VCaP (cell line): ENCODE data around the gene PDIA5.

Source experiments
- H3K27ac ChIP-seq: fragments of 450-650 bp; 2 replicates; pipeline ENCODE4 v1.5.1; 2017
- TF ChIP-seq, protein P1 (sequence below): fragments of 450-650 bp; conservative IDR thresholded peaks from 2 replicates; pipeline ENCODE4 v1.5.1; 2017; ENCODE audit warnings: mild to moderate bottlenecking, moderate library complexity

PDIA5 gene

DNA sequence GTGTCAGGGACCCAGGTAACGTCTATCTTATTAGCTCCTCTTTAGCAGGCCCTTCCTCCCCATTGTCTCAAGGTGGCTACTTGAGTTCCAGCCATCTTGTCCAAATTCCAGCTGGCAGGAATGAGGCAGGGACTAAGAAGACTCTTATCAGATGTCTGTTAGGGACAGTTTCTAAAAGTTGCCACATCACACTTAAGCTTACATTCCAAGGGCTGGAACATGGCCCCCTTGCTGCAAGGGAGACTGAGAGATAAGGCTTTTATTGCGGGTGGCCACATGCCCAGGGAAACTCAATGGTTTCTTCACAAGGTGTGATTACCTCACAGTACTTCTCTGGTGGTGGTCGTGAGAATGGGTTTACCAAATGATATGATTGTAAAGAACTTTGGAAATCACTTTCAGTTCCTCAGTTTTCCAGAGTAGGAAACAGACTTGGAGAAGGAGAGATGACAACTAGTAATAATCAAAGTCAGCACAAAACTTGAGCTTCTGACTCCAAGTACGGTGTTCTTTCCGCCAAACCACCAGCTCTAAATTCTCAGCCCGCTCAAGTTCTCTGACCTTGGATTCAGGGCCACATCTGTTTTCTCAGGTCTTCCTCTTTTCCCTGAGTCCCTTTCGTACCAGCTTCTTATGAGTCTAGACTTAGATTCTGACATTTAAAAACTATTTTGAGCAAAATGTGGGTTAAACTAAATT is 14.2 kb downstream of the PDIA5 start:
- TF ChIP-seq, protein P1, sequence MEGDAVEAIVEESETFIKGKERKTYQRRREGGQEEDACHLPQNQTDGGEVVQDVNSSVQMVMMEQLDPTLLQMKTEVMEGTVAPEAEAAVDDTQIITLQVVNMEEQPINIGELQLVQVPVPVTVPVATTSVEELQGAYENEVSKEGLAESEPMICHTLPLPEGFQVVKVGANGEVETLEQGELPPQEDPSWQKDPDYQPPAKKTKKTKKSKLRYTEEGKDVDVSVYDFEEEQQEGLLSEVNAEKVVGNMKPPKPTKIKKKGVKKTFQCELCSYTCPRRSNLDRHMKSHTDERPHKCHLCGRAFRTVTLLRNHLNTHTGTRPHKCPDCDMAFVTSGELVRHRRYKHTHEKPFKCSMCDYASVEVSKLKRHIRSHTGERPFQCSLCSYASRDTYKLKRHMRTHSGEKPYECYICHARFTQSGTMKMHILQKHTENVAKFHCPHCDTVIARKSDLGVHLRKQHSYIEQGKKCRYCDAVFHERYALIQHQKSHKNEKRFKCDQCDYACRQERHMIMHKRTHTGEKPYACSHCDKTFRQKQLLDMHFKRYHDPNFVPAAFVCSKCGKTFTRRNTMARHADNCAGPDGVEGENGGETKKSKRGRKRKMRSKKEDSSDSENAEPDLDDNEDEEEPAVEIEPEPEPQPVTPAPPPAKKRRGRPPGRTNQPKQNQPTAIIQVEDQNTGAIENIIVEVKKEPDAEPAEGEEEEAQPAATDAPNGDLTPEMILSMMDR, result no peak
- H3K27ac ChIP-seq, result no peak overlapping the region

DNA sequence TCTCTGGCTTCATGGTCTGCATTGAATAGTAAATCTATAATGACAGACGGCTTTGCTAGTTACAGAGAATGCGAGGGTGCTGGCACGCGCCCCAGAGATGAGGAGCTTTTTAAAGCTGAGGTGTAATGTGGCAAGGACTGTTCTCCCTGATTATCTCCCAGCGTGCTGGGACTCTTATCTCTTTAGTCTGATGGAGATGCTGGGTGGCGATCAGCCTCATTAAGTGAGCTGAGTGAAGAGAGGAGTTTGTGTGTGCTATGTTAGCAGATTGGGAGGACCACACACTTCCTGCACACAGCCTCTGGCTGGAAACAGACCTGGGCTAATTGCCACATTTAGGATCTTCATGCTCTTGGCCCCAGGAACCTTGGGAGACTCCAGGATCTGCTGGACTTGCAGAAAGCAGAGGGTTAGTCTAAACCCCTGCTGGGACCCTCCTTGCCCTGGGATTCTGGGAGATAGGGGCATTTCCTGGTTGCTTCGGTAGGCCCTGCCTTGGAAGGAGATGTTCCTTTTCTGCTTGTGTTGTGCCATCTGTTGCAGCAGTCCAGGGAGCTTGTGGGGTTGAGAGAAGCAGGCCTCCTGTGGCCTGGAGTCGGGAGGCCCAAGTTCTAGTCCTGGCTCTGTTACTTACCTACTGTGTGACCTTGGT is 15.0 kb downstream of the PDIA5 start:
- no peak overlapping the region for H3K27ac ChIP-seq
- TF ChIP-seq, protein P1, result no peak

DNA sequence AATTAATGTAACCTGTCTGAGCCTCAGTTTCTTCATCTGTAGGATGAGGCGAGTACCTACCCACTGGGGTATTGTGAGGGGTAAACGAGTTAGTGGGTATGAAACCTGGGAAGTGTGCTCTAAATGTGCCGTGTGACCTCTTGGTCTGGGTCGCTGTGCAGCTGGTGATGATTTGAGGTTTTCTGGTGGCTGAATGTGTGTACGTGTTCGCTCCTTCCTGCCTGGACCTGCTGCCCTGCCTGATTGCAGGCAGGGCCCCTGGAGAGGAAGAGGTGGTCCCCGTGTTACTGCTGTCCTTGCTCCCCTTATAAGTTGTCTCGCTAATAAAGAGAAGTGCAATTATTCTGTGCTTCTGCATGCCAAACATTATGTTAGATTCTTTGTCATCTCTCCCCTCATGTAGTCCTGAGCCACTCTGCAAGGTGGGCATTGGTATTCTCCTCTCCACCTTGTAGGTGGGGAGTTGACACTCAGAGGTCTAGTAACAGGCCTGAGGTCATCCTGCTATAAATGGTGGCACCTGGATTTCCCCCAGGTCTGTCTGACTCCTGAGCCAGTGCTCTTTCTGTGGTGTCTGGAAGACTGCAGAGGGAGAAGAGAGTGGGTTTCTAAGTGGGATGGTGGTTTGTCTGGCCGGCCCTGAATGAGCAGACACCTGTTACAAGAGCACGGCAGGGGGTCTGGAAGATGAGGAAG is 15.7 kb downstream of the PDIA5 start:
- no peak overlapping the region for H3K27ac ChIP-seq
- TF ChIP-seq, protein P1, result no peak

DNA sequence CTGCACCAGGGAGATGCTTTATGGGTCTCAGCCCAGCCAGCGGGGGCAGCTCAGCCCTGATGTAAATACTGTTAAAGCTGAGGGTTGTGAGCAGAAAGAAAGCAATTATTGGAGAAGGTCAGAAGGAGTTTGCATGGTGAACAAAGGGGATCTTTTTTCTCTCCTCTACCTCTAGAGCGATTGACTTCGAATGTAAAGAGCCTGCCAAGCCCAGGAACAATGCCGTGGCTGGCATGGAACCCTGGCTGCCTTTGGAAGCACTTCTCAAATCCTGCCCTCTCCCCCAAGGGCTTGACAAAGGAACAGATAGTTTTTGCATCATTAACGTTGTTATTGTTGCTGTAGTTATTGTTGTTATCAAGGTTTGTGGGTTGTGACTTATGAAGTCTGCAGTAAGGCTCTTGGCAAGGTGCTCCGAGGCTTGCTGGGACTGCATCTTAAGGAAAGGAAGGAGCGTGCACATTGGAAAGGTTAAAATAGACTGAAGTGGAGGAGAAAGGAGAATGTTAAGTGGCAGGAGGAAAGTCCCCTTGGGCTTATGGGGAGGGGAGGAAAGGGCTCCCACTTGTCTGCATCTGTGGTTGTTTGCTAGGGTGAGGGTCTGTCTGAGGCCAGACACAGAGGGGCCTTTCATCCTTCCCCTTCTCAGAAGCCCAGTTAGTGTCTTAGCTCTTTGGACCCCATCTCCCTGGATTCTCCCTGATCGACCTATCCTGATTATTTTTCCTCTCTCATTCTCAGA is 16.7 kb downstream of the PDIA5 start:
- H3K27ac ChIP-seq, result no peak overlapping the region
- TF ChIP-seq, protein P1, result no peak

DNA sequence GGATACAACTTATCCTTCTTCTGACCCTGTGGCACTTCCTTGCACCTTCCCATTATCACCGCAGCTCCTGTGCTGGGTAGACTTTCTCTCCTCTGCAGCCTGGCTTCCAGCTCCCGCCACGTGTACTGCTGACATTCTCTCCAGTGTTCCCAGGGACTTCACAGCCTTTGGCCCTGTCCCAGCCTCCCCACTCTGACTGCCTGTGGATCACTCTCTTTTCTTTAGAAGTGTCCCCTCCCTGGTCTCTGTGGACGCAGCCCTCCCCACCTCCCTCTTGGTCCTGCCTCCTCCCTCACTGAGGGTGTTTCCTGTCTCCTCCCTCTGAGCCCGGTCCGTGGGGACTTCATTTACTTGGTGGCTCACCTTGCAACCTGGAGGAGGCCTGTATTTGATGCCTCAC is 17.4 kb downstream of the PDIA5 start:
- no peak overlapping the region for H3K27ac ChIP-seq
- TF ChIP-seq, protein P1, result no peak

DNA sequence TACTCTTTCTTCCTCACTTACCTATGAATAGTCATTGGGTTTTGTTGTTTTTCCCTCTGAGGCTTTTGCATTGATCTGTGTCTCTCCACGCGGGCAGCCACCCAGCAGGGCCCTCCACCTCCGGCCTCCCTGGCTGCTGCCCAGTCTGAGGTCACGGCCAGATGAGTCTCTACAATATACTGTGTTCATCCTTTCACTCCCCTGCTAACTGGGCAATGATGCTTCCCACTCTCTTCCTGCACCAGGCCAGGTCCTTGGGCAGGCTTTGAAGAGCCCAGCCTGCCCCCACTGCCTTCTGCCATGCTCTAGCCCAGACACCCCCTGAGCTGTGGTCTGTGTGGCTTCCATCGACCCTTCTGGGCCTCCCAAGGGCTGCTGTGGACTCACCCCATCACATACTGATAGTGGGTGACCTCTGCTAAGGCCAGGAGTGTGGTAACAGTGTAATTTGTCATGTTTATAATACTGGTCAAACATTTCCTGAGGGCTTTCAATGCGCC is 18.0 kb downstream of the PDIA5 start:
- no peak overlapping the region for H3K27ac ChIP-seq
- TF ChIP-seq, protein P1, result no peak
